Endothelial cell of umbilical vein (primary cell): ENCODE results near the gene BTC. TPM values are rescaled to one million over a fixed set of nuclear protein-coding genes. Genes with fewer than 3 reads are reported as not detected.

Experiments
- BruUV-seq: library from RNA; stranded (reverse); fragments of 400-500 nt; replicated peaks from 2 replicates; lab custom pipeline; 2021; lab: Mats Ljungman, UMichigan
- CTCF ChIA-PET: fragments of 300-600, 350-600 bp; sonication (Branson Sonifier 250); formaldehyde crosslinking; loops from one replicate; lab custom pipeline; 2021; ENCODE audit warnings: antibody characterized with exemption, inconsistent platforms; lab: Charles Lee
- POLR2A ChIA-PET: fragments of 300-600, 350-600 bp; sonication (Branson Sonifier 250); formaldehyde crosslinking; loops from one replicate; lab custom pipeline; 2021; ENCODE audit warnings: antibody characterized with exemption, inconsistent platforms; lab: Charles Lee
- DNase-seq: peaks from one replicate; pipeline ENCODE4 v3.0.0-alpha.2; 2011; ENCODE audit warnings: low read depth, low spot score
- FAIRE-seq: peaks from 2 replicates; lab custom pipeline; 2011; peaks lifted over from hg19 to GRCh38; lab: Jason Lieb, UNC
- H2AFZ ChIP-seq: 2 replicates; pipeline ENCODE4 v1.6.0; 2012; ENCODE audit warnings: low read depth, low read length, control low read depth, inconsistent platforms
- H3K27ac ChIP-seq: 2 replicates; pipeline ENCODE4 v1.5.1; 2011; ENCODE audit warnings: low read depth, mild to moderate bottlenecking, control low read depth, low read length, moderate library complexity; ENCODE audit not compliant: insufficient read depth
- H3K27me3 ChIP-seq, 2 experiments: 2 replicates each; pipeline versions ENCODE4 v1.6.0 to v1.6.1; 2011; ENCODE audit warnings: low read length in 2 of 2, mixed read lengths in 1 of 2; ENCODE audit not compliant: control insufficient read depth in 2 of 2, insufficient read depth in 2 of 2
- H3K36me3 ChIP-seq, 2 experiments: 2 replicates in 1 of 2; 3 replicates in 1 of 2; pipeline ENCODE4 v1.5.1; 2011; ENCODE audit warnings: low read length in 2 of 2, mild to moderate bottlenecking in 1 of 2, moderate library complexity in 1 of 2; ENCODE audit not compliant: control insufficient read depth in 2 of 2, insufficient read depth in 2 of 2; ENCODE audit errors: extremely low read depth in 1 of 2
- H3K4me1 ChIP-seq: 3 replicates; pipeline ENCODE4 v1.5.1; 2011; ENCODE audit warnings: mild to moderate bottlenecking, low read length; ENCODE audit not compliant: control insufficient read depth, insufficient read depth; ENCODE audit errors: extremely low read depth
- H3K4me2 ChIP-seq: 2 replicates; pipeline ENCODE4 v1.6.1; 2011; ENCODE audit warnings: low read length, control low read depth, mixed read lengths; ENCODE audit not compliant: insufficient read depth
- H3K4me3 ChIP-seq, 3 experiments: fragments of 200-600 bp in 1 of 3; sonication (generic), shearing (Covaris generic) in 1 of 3; replicated peaks in 1 of 3; 2 replicates each; pipeline ENCODE4 v1.5.1; 2011 to 2016; ENCODE audit warnings: control low read depth in 3 of 3, low read length in 3 of 3, mild to moderate bottlenecking in 2 of 3, inconsistent platforms in 1 of 3, low read depth in 1 of 3, moderate library complexity in 1 of 3; ENCODE audit not compliant: insufficient read depth in 1 of 3
- H3K79me2 ChIP-seq: 2 replicates; pipeline ENCODE4 v1.6.0; 2012; ENCODE audit warnings: low read length, inconsistent platforms; ENCODE audit not compliant: control insufficient read depth, insufficient read depth
- H3K9ac ChIP-seq: replicated peaks from 2 replicates; pipeline ENCODE3; 2011; ENCODE audit warnings: low read length, control low read depth; ENCODE audit not compliant: insufficient read depth; ENCODE audit errors: extremely low read depth
- H3K9me1 ChIP-seq: replicated peaks from 3 replicates; pipeline ENCODE4 v1.6.0; 2011; ENCODE audit warnings: mild to moderate bottlenecking, low read length; ENCODE audit not compliant: control insufficient read depth, insufficient read depth; ENCODE audit errors: extremely low read depth
- H3K9me3 ChIP-seq: replicated peaks from 2 replicates; pipeline ENCODE4 v1.5.1; 2012; ENCODE audit warnings: low read length, inconsistent platforms; ENCODE audit not compliant: control insufficient read depth, insufficient read depth
- H4K20me1 ChIP-seq: replicated peaks from 2 replicates; pipeline ENCODE3; 2011; ENCODE audit warnings: mild to moderate bottlenecking, low read length; ENCODE audit not compliant: control insufficient read depth, insufficient read depth; ENCODE audit errors: extremely low read depth
- CTCF ChIP-seq, 2 donors: IDR thresholded peaks; 1 replicate in 1 of 2; 2 replicates in 1 of 2; pipeline ENCODE4 v1.5.1; 2011; ENCODE audit warnings: low read length in 2 of 2, mild to moderate bottlenecking in 2 of 2, moderate library complexity in 2 of 2, control low read depth in 1 of 2, inconsistent platforms in 1 of 2, low read depth in 1 of 2; ENCODE audit not compliant: insufficient read depth in 1 of 2; ENCODE audit errors: extremely low read depth in 1 of 2
- EZH2 ChIP-seq: IDR thresholded peaks from 2 replicates; pipeline ENCODE4 v1.6.1; 2012; ENCODE audit warnings: borderline replicate concordance, low read depth, mild to moderate bottlenecking, moderate library complexity, low read length, inconsistent platforms; ENCODE audit not compliant: severe bottlenecking
- FOS ChIP-seq: IDR thresholded peaks from 2 replicates; pipeline ENCODE4 v1.6.1; 2011; ENCODE audit warnings: mild to moderate bottlenecking, low read length, moderate library complexity, borderline replicate concordance; ENCODE audit not compliant: insufficient read depth
- GATA2 ChIP-seq: IDR thresholded peaks from 2 replicates; pipeline ENCODE4 v1.7.0; 2011; ENCODE audit warnings: low read depth, mild to moderate bottlenecking, moderate library complexity, mixed read lengths, low read length; ENCODE audit not compliant: insufficient read length, insufficient read depth
- JUN ChIP-seq: IDR thresholded peaks from 2 replicates; pipeline ENCODE4 v1.6.1; 2011; ENCODE audit warnings: borderline replicate concordance, low read depth; ENCODE audit not compliant: insufficient read length, insufficient read depth
- MAX ChIP-seq: IDR thresholded peaks from 2 replicates; pipeline ENCODE4 v1.6.1; 2011; ENCODE audit not compliant: insufficient read depth, insufficient read length
- MYC ChIP-seq: IDR thresholded peaks from one replicate; pipeline ENCODE4 v1.6.1; 2011; ENCODE audit warnings: mild to moderate bottlenecking, low read depth, low read length
- POLR2A ChIP-seq: IDR thresholded peaks from 2 replicates; pipeline ENCODE4 v1.6.1; 2012; ENCODE audit warnings: low read depth, mild to moderate bottlenecking, control low read depth, low read length
- POLR2AphosphoS5 ChIP-seq: IDR thresholded peaks from 2 replicates; pipeline ENCODE4 v1.6.1; 2012; ENCODE audit warnings: low read depth, mild to moderate bottlenecking, control low read depth, low read length, moderate library complexity; ENCODE audit not compliant: insufficient read depth
- dilution Hi-C: fragments of 300-500 bp; cut with MboI; formaldehyde crosslinking; loops from one replicate; pipeline ENCODE4 v1.15.0; 2019; ENCODE audit warnings: low sequenced_read_pairs; ENCODE audit not compliant: extremely low pct_ligation_motif_present
- intact Hi-C: fragments of 100-400 bp; cut with micrococcal nuclease; formaldehyde crosslinking; loops from one replicate; pipeline ENCODE4 v1.10.0; 2022
- polyA plus RNA-seq, 4 experiments: library from polyadenylated mRNA; depleted of rRNA in 3 of 4; stranded (reverse) in 3 of 4; unstranded in 1 of 4; fragments of >200 nt; gene quantifications; 2 replicates each; pipeline versions ENCODE4 v1.2.1 to v1.2.3, GENCODE V29; 2011 to 2012; ENCODE audit warnings: missing spikeins in 1 of 4
- total RNA-seq: library from RNA; stranded (reverse); gene quantifications from 2 replicates; pipeline ENCODE4 v1.2.3, GENCODE V29; 2021

Gene BTC
- total and polyA plus RNA-seq, 2 donors (not counting 3 experiments of a cell fraction or from before 2014, with no cell fraction given): 0.04 TPM; not detected in 1

- no peak overlapping the region for H2AFZ ChIP-seq
- peaks cover 4% of the 10 kb centered on the region for H3K4me1 ChIP-seq
- intact Hi-C loops (no loop called here), dilution Hi-C loops (no loop called here)
- no peak for DNase-seq
- ChIA-PET CTCF (interaction anchor here (0.7 kb wide), 1 partner anchor 11 kb away, joined by 3 read pairs; no protein-coding TSS in a partner anchor), POLR2A (no interaction called here)
- no peaks in the 10 kb centered on the region for H3K9me3 ChIP-seq
- H3K27me3 ChIP-seq: peaks cover 31 to 37% of the 10 kb centered on the region in 2 experiments
- no peaks in the 10 kb centered on the region for H3K79me2 ChIP-seq
- H3K9ac ChIP-seq: no peak overlapping the region
- no peak for FAIRE-seq
- no peak overlapping the region for H3K4me3 ChIP-seq
- H3K27ac ChIP-seq: no peak overlapping the region
- no peak overlapping the region for H3K4me2 ChIP-seq
- no peaks in the 10 kb centered on the region for H3K9me1 ChIP-seq
- no peaks in the 10 kb centered on the region for H3K36me3 ChIP-seq
- no peaks in the 10 kb centered on the region for H4K20me1 ChIP-seq
- no TSS peak for BruUV-seq
- no peak for TF ChIP-seq MYC
- TF ChIP-seq JUN: no peak
- TF ChIP-seq MAX: no peak
- no peak for TF ChIP-seq FOS
- no peak for TF ChIP-seq POLR2A
- TF ChIP-seq GATA2: no peak
- no peak for TF ChIP-seq EZH2
- no peak for TF ChIP-seq CTCF (IDR thresholded peaks at IDR 0.05; ENCODE audit: extremely low read depth in 1 of 2, insufficient read depth in 1 of 2, low read depth in 1 of 2, low read length in 2 of 2)
- TF ChIP-seq POLR2AphosphoS5: no peak
Measured at GRCh38 chr4:74790652-74791051, 3.7 kb downstream of the BTC start.
